HG03135 (cell line): ENCODE data around the gene MYD88.
A peak's percentile ranks its signal among the peaks of the same experiment; 100 is the strongest.

Experiments
- ATAC-seq: cut with Tn5 transposase; IDR thresholded peaks from one replicate; pipeline ENCODE4 v1.9.1; 2021; ENCODE audit warnings: mild to moderate bottlenecking, moderate library complexity; ENCODE audit not compliant: unreplicated experiment

Gene MYD88

DNA sequence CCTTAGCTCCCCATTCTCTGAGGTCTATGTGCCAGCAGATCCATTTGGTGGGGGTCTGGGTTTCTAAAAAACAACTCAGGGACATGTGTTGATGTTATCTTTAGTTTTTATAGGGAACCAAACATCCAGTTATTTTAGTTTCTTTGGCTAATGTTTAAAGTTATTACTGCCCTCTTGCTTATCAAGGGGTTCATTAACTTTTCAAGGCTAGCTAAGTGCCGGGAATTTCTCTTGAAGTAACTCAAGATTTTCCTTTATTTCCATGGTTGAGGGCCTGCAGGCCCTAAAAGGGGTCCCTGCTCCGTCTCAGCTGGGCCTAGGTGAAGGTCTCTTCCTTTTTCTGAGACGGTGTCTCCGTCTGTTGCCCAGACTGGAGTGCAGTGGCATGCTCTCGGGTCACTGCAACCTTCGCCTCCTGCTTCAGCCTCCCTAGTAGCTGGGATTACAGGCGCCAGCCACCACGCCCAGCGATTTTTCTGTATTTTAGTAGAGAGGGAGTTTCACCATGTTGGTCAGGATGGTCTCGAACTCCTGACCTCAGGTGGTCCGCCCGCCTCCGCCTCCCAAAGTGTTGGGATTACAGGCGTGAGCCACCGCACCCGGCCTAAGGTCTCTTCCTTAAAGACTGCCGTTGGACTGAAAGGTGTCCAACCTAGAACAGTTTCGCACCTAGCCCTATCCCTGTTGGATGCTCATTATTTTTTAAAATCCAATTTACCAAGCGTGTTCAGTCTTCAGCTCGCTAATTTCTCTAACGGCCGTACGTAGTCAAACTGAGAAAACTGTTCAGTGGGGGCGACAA lies 25.6 kb downstream of the MYD88 start:
- ATAC-seq = no peak

- ATAC-seq = peak; percentile 26
Measured at GRCh38 chr3:38164643-38164951, 26.1 kb downstream of the MYD88 start.

GRCh38 chr3:38164952-38165721 lies 26.7 kb downstream of the MYD88 start, which contains the start of gene OXSR1:
Gene OXSR1, plus strand, starts transcription at chr3:38165537. Its CDS starts 340 bp downstream, at chr3:38165877.
- ATAC-seq = peak; percentile 92

GRCh38 chr3:38165722-38166387 lies 27.4 kb downstream of the MYD88 start:
- peak; percentile 20 for ATAC-seq

GRCh38 chr3:38167591-38167990 lies 29.1 kb downstream of the MYD88 start:
- ATAC-seq = no peak

DNA sequence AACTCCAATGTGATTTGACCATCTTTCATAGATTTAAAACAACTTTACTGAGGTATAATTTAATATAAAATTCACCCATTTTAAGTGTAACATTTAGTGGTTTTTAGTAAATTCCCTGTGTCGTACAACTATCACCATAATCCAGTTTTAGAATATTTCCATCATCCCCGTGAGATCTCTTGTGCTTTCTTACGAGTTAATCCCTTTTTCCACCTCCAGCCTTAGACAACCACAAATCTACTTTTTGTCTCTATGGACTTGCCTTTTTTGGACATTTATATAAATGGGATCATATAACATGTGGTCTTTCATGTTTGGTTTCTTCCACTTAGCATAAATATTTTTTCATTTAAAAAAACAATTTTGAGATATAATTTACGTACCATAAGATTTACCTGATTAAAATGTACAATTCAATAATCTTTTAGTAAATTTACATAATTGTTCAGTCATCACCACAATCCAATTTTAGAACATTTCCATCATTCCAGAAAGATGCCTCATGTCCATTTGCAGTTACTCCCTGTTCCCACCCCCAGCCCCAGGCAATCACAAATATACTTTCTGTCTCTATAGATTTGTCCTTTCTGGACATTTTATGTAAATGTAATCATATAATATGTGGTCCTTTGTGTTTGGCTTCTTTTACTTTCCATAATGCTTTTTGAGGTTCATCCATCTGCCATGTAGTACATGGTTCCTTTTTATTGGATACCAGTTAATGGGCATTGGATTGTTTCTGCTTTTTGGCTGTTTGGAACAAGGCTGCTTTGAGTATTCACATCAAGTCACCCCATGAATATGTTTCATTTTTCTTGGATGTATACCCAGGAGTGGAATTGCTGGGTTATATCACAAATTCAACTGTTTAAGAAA lies 29.9 kb downstream of the MYD88 start:
- ATAC-seq = no peak

- no peak for ATAC-seq
Measured at GRCh38 chr3:38169027-38169317, 30.5 kb downstream of the MYD88 start.

DNA sequence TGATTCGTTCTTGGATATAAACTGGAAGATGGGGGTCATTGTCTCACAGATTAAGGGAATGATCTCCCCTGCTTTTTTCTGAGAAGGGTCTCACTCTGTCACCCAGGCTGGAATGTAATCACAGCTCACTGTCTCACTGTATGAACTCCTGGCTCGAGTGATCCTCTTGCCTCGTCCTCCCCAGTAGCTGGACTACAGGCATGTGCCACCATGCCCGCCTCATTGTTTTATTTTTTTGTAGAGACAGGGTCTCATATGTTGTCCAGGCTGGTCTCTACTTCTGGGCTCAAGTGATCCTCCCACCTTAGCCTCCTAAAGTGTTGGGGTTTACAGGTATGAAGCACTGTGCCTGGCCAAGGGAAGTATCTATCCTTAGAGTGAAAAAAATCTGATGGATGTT lies 32.3 kb downstream of the MYD88 start:
- ATAC-seq = no peak

DNA sequence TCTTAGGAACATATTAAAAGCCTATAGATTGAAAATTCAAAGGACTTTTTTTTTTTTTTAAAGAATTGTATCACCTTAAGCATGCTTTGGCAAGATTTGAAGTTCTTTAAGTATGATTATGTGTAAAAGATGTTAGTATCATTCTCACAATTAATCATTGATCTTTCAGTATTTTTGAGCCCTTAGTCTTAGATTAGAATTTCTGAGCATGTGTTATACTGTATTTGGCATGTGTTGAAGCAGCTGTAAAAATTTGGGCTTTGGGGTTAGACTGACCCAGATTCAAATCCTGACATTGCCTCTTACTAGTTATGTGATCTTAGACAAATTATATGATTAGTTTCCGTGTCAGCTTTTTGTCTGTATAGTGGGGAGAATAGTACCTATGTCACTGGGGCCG lies 33.2 kb downstream of the MYD88 start:
- no peak for ATAC-seq

GRCh38 chr3:38173834-38174418 lies 35.5 kb downstream of the MYD88 start:
- peak; percentile 45 for ATAC-seq

DNA sequence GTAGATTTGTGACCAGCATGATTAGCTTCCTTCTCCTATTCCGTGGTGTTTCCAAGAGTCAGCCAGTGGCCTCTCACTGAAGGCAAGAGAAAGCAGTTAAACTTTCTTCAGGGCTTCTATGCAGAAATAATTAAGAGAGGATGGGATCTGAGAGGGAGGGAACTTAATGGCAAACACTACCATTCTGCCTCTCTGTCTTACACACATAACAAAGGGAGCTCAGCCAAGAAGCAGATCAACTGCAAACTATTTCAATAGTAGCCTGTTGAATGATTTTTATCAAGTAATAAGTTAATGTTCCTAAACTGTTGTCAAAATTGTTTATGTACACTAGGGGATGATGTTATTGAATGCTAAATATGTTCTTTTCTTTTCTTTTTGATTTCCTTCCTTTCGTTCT lies 38.7 kb downstream of the MYD88 start:
- ATAC-seq = no peak

DNA sequence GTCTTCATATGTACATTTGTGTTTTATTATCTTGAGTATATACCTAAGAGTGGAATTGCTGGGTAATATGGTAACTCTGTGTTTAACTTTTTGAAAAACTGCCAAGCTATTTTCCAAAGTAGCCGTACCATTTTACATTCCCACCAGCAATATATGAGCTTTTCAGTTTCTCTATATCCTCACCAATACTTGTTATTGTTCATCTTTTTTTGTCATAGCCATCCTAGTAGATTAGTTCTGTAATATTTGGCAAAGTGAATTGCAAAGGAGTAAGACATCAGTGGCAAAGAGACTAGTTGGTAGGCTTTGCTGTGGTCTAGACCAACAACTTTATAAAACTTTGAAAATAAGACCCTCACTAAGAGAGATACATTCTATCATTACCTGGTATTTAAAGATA lies 48.3 kb downstream of the MYD88 start:
- no peak for ATAC-seq

GRCh38 chr3:38190481-38190881 lies 52.0 kb downstream of the MYD88 start:
- no peak for ATAC-seq
